ENCODE results near the gene CACNG7.

DNA sequence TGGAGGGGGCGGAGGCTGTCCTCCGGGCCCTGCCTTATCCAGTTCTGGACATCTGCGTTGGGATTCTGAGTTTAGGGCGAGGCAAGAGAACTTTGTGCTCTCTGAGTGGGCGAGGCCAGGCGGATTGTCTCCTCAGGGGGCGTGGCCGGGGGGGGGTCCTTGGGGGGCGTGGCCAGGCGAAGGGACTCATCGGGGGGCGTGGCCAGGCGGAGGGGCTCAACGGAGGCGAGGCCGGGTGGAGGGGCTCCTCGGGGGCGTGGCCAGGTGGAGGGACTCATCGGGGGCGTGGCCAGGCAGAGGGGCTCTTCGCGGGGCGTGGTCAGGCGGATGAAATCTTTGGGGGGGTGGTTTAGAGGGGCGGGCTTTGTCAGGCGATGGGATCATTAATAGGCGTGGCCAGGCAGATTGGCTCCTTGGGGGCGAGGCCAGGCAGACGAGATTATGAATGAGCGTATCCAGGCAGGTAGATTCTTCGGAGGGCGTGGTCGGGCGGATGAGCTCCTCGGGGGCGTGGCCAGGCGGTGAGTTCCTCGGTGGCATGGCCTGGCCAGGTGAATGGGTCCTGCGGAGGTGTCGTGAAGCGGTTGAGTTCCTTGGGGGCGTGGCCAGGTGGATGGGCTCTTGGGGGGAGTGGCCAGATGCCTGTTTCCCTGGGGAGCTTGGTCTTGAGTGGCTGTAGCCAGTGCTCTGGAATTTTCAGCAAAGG, 10.3 kb upstream of the CACNG7 start:
- TF ChIP-seq CTCF (conservative IDR thresholded peaks at IDR 0.05; ENCODE audit: low read length) (no peak), EZH2phosphoT487 (IDR thresholded peaks at IDR 0.05; ENCODE audit: borderline replicate concordance, low read depth, low read length) (no peak)

Data from OCI-LY7 (cell line).